ENCODE results near the gene IL6R. TPM values are rescaled to one million over a fixed set of nuclear protein-coding genes. Genes with fewer than 3 reads are reported as not detected.
A peak's percentile ranks its signal among the peaks of the same experiment; 100 is the strongest.

Gene IL6R
- polyA plus RNA-seq, 1 experiment = 5.9 TPM

DNA sequence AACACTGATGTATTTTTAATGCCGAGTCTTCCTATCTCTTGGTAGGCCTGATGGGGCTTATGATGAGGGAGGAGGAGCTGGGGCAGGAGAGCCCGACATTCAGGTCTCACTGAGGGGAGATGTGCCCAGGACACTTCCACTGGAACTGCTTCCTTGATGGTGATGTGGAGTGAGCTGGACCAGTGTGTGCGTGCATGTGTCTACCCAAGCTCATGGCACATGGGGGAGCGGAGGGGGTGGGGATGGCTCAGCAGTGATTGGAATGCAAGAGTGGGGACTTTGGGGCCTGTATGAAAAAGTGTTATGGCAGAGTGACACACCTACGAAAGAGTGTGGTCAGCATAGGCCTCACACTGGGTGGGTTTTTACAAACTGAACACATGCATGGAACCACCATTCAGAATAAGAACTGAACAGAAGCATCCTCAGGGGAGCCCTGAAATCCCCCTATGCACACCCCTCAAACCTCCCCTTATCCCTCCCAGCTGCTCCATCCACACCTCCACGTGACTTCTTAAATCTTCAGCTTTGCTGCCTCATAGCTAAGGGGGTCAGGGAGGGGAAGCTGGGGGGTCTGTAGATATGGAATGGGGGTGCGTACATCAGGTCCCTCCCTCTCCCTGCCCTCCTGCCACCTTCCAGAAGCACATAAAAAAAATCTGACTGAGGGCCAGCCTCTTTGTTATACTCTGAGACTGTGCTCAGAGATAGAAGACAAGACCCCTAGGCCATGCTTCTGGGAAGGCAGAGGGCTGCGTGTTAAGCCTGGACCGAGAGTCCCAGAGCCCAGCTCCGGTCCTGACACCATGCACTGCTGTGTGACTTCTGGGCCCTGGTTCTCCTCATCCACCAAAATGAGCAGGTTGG lies 11.6 kb downstream of the IL6R start:
- no peak overlapping the region for H3K4me3 ChIP-seq (ENCODE audit: low read depth, low read length)
- DNase-seq (ENCODE audit: low read depth, low spot score) = no peak
- no peak overlapping the region for H3K27ac ChIP-seq (ENCODE audit: low read depth, low read length)
- CTCF ChIA-PET = no interaction called here
- H3K27me3 ChIP-seq (ENCODE audit: control insufficient read depth, insufficient read depth, low read length) = peaks cover 5% of the 10 kb centered on the region
- TF ChIP-seq, protein P1, sequence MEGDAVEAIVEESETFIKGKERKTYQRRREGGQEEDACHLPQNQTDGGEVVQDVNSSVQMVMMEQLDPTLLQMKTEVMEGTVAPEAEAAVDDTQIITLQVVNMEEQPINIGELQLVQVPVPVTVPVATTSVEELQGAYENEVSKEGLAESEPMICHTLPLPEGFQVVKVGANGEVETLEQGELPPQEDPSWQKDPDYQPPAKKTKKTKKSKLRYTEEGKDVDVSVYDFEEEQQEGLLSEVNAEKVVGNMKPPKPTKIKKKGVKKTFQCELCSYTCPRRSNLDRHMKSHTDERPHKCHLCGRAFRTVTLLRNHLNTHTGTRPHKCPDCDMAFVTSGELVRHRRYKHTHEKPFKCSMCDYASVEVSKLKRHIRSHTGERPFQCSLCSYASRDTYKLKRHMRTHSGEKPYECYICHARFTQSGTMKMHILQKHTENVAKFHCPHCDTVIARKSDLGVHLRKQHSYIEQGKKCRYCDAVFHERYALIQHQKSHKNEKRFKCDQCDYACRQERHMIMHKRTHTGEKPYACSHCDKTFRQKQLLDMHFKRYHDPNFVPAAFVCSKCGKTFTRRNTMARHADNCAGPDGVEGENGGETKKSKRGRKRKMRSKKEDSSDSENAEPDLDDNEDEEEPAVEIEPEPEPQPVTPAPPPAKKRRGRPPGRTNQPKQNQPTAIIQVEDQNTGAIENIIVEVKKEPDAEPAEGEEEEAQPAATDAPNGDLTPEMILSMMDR (IDR thresholded peaks at IDR 0.05; ENCODE audit: low read depth, low read length) = no peak
- H3K9me3 ChIP-seq (ENCODE audit: control insufficient read depth, insufficient read depth, low read length) = no peaks in the 10 kb centered on the region
- POLR2A ChIA-PET = interaction anchor here (0.6 kb wide), 1 partner anchor 91 kb away, joined by 3 read pairs; no protein-coding TSS in a partner anchor

DNA sequence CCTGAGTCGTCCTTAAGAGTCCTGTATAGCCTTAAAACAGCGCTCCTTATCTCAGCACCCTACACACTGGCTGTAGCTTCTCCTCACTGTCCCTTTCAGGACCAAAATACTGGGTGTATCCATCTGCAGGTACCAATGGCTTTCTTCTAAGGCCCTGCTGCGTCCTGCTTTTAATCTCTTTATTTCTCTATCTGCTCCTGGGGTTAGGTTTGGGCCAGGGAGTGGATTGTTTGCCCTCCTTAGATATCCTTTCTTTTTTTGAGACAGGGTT lies 12.1 kb downstream of the IL6R start:
- peaks cover 5% of the 10 kb centered on the region for H3K27me3 ChIP-seq (ENCODE audit: control insufficient read depth, insufficient read depth, low read length)
- CTCF ChIA-PET = interaction anchor here (1.6 kb wide), 1 partner anchor 83 kb away, joined by 4 read pairs; no protein-coding TSS in a partner anchor
- no peak overlapping the region for H3K4me3 ChIP-seq (ENCODE audit: low read depth, low read length)
- POLR2A ChIA-PET = no interaction called here
- H3K27ac ChIP-seq (ENCODE audit: low read depth, low read length) = no peak overlapping the region
- DNase-seq (ENCODE audit: low read depth, low spot score) = no peak
- H3K9me3 ChIP-seq (ENCODE audit: control insufficient read depth, insufficient read depth, low read length) = no peaks in the 10 kb centered on the region
- TF ChIP-seq, protein P1 (IDR thresholded peaks at IDR 0.05; ENCODE audit: low read depth, low read length) = no peak

DNA sequence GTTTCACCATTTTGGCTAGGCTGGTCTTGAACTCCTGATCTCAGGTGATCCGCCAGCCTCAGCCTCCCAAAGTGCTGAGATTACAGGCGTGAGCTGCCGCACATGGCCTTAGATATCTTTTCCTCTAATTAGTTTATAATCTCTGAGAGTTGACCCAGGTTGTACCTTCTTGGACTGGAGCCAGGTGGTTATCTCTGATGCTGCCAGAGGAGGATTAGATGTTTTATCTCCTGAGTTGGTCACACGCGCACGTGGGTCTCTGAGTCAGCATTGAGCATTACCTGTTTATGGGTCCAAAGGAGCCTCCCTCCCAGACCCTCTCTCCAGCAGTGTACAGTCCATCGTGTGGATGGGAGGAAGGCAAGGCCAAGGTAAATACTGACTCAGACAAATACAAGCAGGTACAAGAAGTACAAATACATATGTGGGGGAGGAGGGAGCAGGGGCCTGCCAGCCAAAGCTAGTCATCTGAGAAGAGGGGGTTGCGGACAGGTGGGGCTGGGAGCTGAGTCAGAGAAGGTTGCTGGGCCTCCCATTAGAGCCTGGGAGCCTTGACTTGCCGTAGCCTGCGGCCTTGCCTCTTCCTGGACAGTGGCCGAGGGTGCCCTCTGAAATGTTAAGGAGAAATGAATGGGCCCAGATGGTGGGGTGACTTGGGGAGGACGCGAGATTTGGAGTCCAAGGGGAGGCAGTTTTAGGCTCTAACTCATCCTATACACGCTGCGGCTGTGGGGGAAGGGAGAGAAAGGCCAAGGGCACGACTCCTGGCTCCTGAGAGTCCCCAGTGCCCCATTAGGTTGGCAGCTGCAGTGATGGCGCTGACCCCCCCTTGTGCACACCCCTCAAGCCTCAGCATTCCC lies 13.1 kb downstream of the IL6R start:
- POLR2A ChIA-PET = interaction anchor here (1.3 kb wide), 1 partner anchor 12 kb away, joined by 3 read pairs; no protein-coding TSS in a partner anchor
- CTCF ChIA-PET = interaction anchor here (0.7 to 1.6 kb wide), 2 partner anchors 84 to 103 kb away, joined by 4 to 5 read pairs; no protein-coding TSS in a partner anchor
- Histone ChIP-seq H3K27me3 (ENCODE audit: control insufficient read depth, insufficient read depth, low read length) (peaks cover 5% of the 10 kb centered on the region), H3K27ac (ENCODE audit: low read depth, low read length) (no peak overlapping the region), H3K9me3 (ENCODE audit: control insufficient read depth, insufficient read depth, low read length) (no peaks in the 10 kb centered on the region), H3K4me3 (ENCODE audit: low read depth, low read length) (no peak overlapping the region)
- TF ChIP-seq, protein P1 (IDR thresholded peaks at IDR 0.05; ENCODE audit: low read depth, low read length) = no peak
- DNase-seq (ENCODE audit: low read depth, low spot score) = no peak

DNA sequence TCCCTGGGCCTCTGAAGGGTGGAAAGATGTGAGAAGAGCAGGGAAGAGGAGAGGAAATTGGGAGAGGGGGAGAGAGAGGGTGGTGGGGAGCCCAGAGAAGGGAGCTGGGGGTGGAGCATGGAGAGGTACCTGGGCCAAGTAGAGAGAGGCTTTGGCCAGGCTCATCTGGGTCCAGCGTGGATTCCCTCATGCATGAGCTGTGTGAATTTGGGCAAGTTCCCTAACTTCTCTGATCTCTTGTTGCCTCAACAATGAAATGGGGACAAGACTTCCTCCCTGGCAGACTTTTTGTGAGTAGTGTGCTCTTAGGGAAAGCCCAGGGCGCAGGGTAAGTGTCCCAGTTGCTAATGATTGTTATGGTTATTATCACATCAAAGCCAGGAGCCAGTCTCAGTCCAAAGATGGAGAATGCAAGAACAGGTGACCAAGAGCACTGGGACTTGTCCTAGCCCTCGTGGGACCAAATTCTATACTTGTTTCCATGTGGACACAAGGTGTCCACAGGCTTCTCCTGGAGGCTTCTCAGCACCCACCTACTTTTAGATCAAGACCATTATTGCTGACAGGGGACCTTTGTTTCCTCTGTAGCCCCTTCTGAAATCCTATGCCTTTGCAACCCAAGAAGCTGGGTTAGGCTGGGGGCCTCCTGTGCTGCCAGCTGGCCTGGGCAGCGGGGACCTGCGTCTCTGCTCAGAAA lies 13.9 kb downstream of the IL6R start:
- Histone ChIP-seq H3K9me3 (ENCODE audit: control insufficient read depth, insufficient read depth, low read length) (no peaks in the 10 kb centered on the region), H3K27me3 (ENCODE audit: control insufficient read depth, insufficient read depth, low read length) (peaks cover 5% of the 10 kb centered on the region), H3K27ac (ENCODE audit: low read depth, low read length) (peak overlapping the region; percentile 94), H3K4me3 (ENCODE audit: low read depth, low read length) (no peak overlapping the region)
- ChIA-PET CTCF (interaction anchor here (1.6 to 1.9 kb wide), 3 partner anchors 12 to 84 kb away, joined by 4 to 9 read pairs (median 5); no protein-coding TSS in a partner anchor), POLR2A (interaction anchor here (0.8 to 1.7 kb wide), 4 partner anchors 11 to 26 kb away, joined by 3 to 9 read pairs (median 5); no protein-coding TSS in a partner anchor)
- no peak for DNase-seq (ENCODE audit: low read depth, low spot score)
- TF ChIP-seq, protein P1 (IDR thresholded peaks at IDR 0.05; ENCODE audit: low read depth, low read length) = no peak
